Fibroblast of lung (primary cell): ENCODE data around the gene B4GALT7.

Experiments
- EZH2 ChIP-seq: IDR thresholded peaks from 2 replicates; pipeline ENCODE4 v1.5.1; 2012; ENCODE audit warnings: low read length, control low read depth, mild to moderate bottlenecking; ENCODE audit errors: missing control alignments
- TF ChIP-seq, protein P1 (sequence below), 2 donors: IDR thresholded peaks in 1 of 2; conservative IDR thresholded peaks in 1 of 2; 1 replicate in 1 of 2; 2 replicates in 1 of 2; pipeline ENCODE4 v1.5.1; 2011 to 2012; ENCODE audit warnings: low read length in 2 of 2, control low read depth in 1 of 2, inconsistent platforms in 1 of 2, low read depth in 1 of 2, mild to moderate bottlenecking in 1 of 2

DNA sequence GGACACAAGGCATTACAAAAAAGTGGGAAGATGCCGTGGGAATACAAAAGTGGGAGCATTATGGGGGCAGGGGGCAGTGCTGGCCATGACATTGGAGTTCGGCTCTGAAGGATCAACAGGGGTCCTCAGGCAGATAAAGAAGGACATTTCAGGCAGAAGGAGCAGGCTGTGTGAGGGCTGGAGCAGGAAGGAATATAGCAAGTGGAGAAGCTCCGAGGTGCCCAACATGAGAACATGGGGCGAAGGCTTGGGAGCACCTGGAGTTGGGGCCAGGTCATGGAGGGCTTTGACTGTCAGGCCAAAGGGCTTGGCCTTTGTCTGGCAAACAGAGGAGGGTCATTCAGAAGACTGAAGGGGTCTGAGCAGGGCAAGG is 2.5 kb downstream of the B4GALT7 start:
- TF ChIP-seq, protein P1, sequence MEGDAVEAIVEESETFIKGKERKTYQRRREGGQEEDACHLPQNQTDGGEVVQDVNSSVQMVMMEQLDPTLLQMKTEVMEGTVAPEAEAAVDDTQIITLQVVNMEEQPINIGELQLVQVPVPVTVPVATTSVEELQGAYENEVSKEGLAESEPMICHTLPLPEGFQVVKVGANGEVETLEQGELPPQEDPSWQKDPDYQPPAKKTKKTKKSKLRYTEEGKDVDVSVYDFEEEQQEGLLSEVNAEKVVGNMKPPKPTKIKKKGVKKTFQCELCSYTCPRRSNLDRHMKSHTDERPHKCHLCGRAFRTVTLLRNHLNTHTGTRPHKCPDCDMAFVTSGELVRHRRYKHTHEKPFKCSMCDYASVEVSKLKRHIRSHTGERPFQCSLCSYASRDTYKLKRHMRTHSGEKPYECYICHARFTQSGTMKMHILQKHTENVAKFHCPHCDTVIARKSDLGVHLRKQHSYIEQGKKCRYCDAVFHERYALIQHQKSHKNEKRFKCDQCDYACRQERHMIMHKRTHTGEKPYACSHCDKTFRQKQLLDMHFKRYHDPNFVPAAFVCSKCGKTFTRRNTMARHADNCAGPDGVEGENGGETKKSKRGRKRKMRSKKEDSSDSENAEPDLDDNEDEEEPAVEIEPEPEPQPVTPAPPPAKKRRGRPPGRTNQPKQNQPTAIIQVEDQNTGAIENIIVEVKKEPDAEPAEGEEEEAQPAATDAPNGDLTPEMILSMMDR (conservative IDR thresholded peaks at IDR 0.05 in 1 of 2, IDR thresholded peaks at IDR 0.05 in 1 of 2; ENCODE audit: low read depth in 1 of 2, low read length in 2 of 2), result no peak
- no peak for TF ChIP-seq EZH2
